H9 (cell line): ENCODE data around the gene CDR2. TPM values are rescaled to one million over a fixed set of nuclear protein-coding genes. Genes with fewer than 3 reads are reported as not detected.
A peak's percentile ranks its signal among the peaks of the same experiment; 100 is the strongest.

Experiments used
- DNase-seq: peaks from one replicate; pipeline ENCODE4 v3.0.0-alpha.2; 2017
- H2AFZ ChIP-seq: one replicate; pipeline ENCODE4 v1.6.1; 2013; ENCODE audit warnings: mild to moderate bottlenecking, low read length, control low read depth, moderate library complexity
- H2AK5ac ChIP-seq: 2 replicates; pipeline ENCODE4 v1.6.1; 2013; ENCODE audit warnings: low read length, control low read depth, mixed read lengths; ENCODE audit not compliant: insufficient read length
- H2BK120ac ChIP-seq: one replicate; pipeline ENCODE4 v1.6.1; 2013; ENCODE audit warnings: low read depth, mild to moderate bottlenecking, low read length, control low read depth, inconsistent platforms; ENCODE audit not compliant: poor library complexity, severe bottlenecking
- H2BK12ac ChIP-seq: 2 replicates; pipeline ENCODE4 v1.6.1; 2013; ENCODE audit warnings: low read length, control low read depth, mixed read lengths, low read depth; ENCODE audit not compliant: insufficient read length
- H2BK15ac ChIP-seq: 2 replicates; pipeline ENCODE4 v1.6.1; 2013; ENCODE audit warnings: low read depth, low read length, control low read depth
- H2BK20ac ChIP-seq: one replicate; pipeline ENCODE4 v1.6.1; 2013; ENCODE audit warnings: low read depth, mild to moderate bottlenecking, low read length, control low read depth, inconsistent platforms; ENCODE audit not compliant: poor library complexity, severe bottlenecking
- H2BK5ac ChIP-seq: 2 replicates; pipeline ENCODE4 v1.6.1; 2013; ENCODE audit warnings: low read length, control low read depth, mixed read lengths; ENCODE audit not compliant: insufficient read length
- H3K14ac ChIP-seq: 2 replicates; pipeline ENCODE4 v1.6.1; 2013; ENCODE audit warnings: low read length, control low read depth; ENCODE audit not compliant: insufficient read depth
- H3K18ac ChIP-seq: 2 replicates; pipeline ENCODE4 v1.6.1; 2013; ENCODE audit warnings: low read depth, mild to moderate bottlenecking, mixed read lengths, low read length, control low read depth; ENCODE audit not compliant: insufficient read length
- H3K23ac ChIP-seq: 2 replicates; pipeline ENCODE4 v1.6.1; 2013; ENCODE audit warnings: low read length, control low read depth, mixed read lengths, low read depth; ENCODE audit not compliant: insufficient read length
- H3K23me2 ChIP-seq: 2 replicates; pipeline ENCODE4 v1.6.1; 2013; ENCODE audit warnings: low read depth, mild to moderate bottlenecking, mixed read lengths, low read length, control low read depth; ENCODE audit not compliant: insufficient read length, poor library complexity, severe bottlenecking
- H3K27ac ChIP-seq: 2 replicates; pipeline ENCODE4 v1.5.1; 2013; ENCODE audit warnings: low read length, control low read depth, mixed read lengths, low read depth; ENCODE audit not compliant: insufficient read length
- H3K27me3 ChIP-seq: 2 replicates; pipeline ENCODE4 v1.6.1; 2013; ENCODE audit warnings: low read length, control low read depth, inconsistent platforms; ENCODE audit not compliant: insufficient read depth
- H3K4ac ChIP-seq: 2 replicates; pipeline ENCODE4 v1.6.1; 2013; ENCODE audit warnings: low read depth, mild to moderate bottlenecking, control low read depth, inconsistent platforms, low read length, moderate library complexity
- H3K4me1 ChIP-seq: 2 replicates; pipeline ENCODE4 v1.6.1; 2013; ENCODE audit warnings: low read length, control low read depth, inconsistent platforms; ENCODE audit not compliant: insufficient read depth
- H3K4me2 ChIP-seq: 2 replicates; pipeline ENCODE4 v1.6.1; 2013; ENCODE audit warnings: low read length, control low read depth, mixed read lengths; ENCODE audit not compliant: insufficient read length, insufficient read depth
- H3K56ac ChIP-seq: 2 replicates; pipeline ENCODE4 v1.6.1; 2013; ENCODE audit warnings: low read depth, mild to moderate bottlenecking, mixed read lengths, low read length, control low read depth; ENCODE audit not compliant: insufficient read length
- H3K79me1 ChIP-seq: 2 replicates; pipeline ENCODE4 v1.6.1; 2013; ENCODE audit warnings: low read depth, mild to moderate bottlenecking, moderate library complexity, low read length, control low read depth, inconsistent platforms; ENCODE audit not compliant: insufficient read depth, poor library complexity, severe bottlenecking
- H3K79me2 ChIP-seq: 2 replicates; pipeline ENCODE4 v1.6.1; 2013; ENCODE audit warnings: low read length, control low read depth, inconsistent platforms; ENCODE audit not compliant: insufficient read depth
- H3K9ac ChIP-seq: 2 replicates; pipeline ENCODE4 v1.6.1; 2013; ENCODE audit warnings: low read length, control low read depth, mixed read lengths; ENCODE audit not compliant: insufficient read length; ENCODE audit errors: extremely low read depth
- H3K9me3 ChIP-seq: one replicate; pipeline ENCODE4 v1.6.1; 2013; ENCODE audit warnings: low read depth, low read length, inconsistent platforms; ENCODE audit not compliant: control insufficient read depth
- H3T11ph ChIP-seq: one replicate; pipeline ENCODE4 v1.6.1; 2013; ENCODE audit warnings: mild to moderate bottlenecking, low read length, control low read depth, inconsistent platforms
- H4K20me1 ChIP-seq: one replicate; pipeline ENCODE4 v1.6.1; 2013; ENCODE audit not compliant: control insufficient read depth, insufficient read length, insufficient read depth
- H4K5ac ChIP-seq: 2 replicates; pipeline ENCODE4 v1.6.1; 2013; ENCODE audit warnings: low read depth, mild to moderate bottlenecking, mixed read lengths, low read length, control low read depth; ENCODE audit not compliant: insufficient read length
- H4K8ac ChIP-seq: replicated peaks from 2 replicates; pipeline ENCODE4 v1.6.1; 2013; ENCODE audit warnings: low read length, control low read depth, mixed read lengths, low read depth; ENCODE audit not compliant: insufficient read length
- H4K91ac ChIP-seq: 2 replicates; pipeline ENCODE4 v1.6.1; 2013; ENCODE audit warnings: low read depth, mild to moderate bottlenecking, moderate library complexity, mixed read lengths, low read length, control low read depth; ENCODE audit not compliant: insufficient read length
- H3K27ac Mint-ChIP-seq, 3 experiments: 2 replicates in 2 of 3; 3 replicates in 1 of 3; pipeline ENCODE4 v1.8.0; 2020 to 2021; ENCODE audit warnings: mixed read lengths in 3 of 3, mild to moderate bottlenecking in 1 of 3, moderate library complexity in 1 of 3
- H3K27me3 Mint-ChIP-seq: 2 replicates; pipeline ENCODE4 v1.8.0; 2021; ENCODE audit warnings: low read depth, mild to moderate bottlenecking, moderate library complexity, mixed read lengths
- H3K36me3 Mint-ChIP-seq, 3 experiments: 2 replicates in 2 of 3; 3 replicates in 1 of 3; pipeline ENCODE4 v1.8.0; 2020 to 2021; ENCODE audit warnings: low read depth in 3 of 3, mixed read lengths in 3 of 3; ENCODE audit not compliant: insufficient read depth in 1 of 3
- H3K4me1 Mint-ChIP-seq, 2 experiments: 2 replicates each; pipeline ENCODE4 v1.8.0; 2020; ENCODE audit warnings: mixed read lengths in 2 of 2
- H3K4me3 Mint-ChIP-seq, 2 experiments: 2 replicates in 1 of 2; 3 replicates in 1 of 2; pipeline ENCODE4 v1.8.0; 2020 to 2021; ENCODE audit warnings: mild to moderate bottlenecking in 2 of 2, mixed read lengths in 2 of 2, moderate library complexity in 1 of 2
- H3K9me3 Mint-ChIP-seq, 2 experiments: 2 replicates in 1 of 2; 3 replicates in 1 of 2; pipeline ENCODE4 v1.8.0; 2020; ENCODE audit warnings: mild to moderate bottlenecking in 2 of 2, mixed read lengths in 2 of 2, moderate library complexity in 1 of 2
- WGBS: extraction: QIAGEN DNeasy Blood & Tissue Kit; methylation state at CpG from one replicate; pipeline ENCODE4 v1.1.7; 2013; ENCODE audit warnings: missing lambda C conversion rate, low lambda C conversion rate, mixed read lengths; ENCODE audit not compliant: insufficient read length; ENCODE audit errors: extremely low coverage; 5-methylcytosine and 5-hydroxymethylcytosine counted together
- total RNA-seq: library from RNA; stranded (reverse); gene quantifications from 2 replicates; pipeline ENCODE4 v1.2.1, GENCODE V29; 2021
- TF ChIP-seq, protein P1 (sequence below): fragments of 200-600 bp; sonication (generic); conservative IDR thresholded peaks from 3 replicates; pipeline ENCODE4 v1.8.0; 2021; ENCODE audit warnings: antibody characterized with exemption, mild to moderate bottlenecking

Gene CDR2
- total RNA-seq, 1 experiment from 2014 or later: 33.4 TPM

DNA sequence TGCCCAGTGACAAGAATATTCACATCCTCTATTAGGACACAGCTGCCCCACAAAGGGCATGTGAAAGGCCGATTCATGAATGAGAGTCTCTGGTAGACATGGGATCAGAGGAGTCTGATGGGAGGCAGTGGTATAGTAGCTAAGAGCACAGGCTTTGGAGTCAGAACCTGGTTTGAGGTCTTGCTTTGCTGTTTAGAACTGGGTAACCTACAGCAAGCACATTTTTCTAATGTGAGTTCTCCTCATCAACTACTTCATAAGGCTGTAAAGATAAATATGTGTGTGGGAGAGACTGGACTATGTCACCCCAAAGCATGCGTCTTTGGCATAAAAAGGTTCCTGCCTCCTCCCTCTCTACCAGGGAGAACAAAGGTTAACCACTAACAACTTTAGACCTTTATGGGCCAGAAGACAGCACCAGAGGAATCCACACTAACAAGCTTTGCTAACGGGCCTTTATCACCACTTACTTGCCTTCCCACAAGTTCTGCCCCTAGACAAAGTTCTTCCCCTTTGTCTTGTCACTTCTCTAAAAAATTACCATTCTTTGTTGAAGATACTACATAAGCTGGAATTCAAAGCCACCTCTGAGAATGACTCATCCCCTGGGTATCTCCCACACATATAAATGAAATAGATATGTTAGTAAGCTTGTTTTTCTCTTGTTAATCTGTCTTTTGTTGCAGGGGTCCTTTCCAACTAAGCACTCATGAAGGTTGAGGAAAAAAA is 21.1 kb downstream of the CDR2 start:
- H4K91ac ChIP-seq: no peak overlapping the region
- no peak for DNase-seq
- Mint-ChIP-seq H3K27ac (peak overlapping the region; percentile 86 to 93 (median 87); a peak in 5 of 7 replicates), H3K9me3 (peaks cover 0 to 4% of the 10 kb centered on the region in 2 experiments; a peak in 1 of 5 replicates), H3K36me3 (peaks cover 33 to 49% (median 47%) of the 10 kb centered on the region in 3 experiments), H3K4me3 (no peak overlapping the region; a peak in 1 of 5 replicates), H3K4me1 (peaks cover 24 to 28% of the 10 kb centered on the region in 2 experiments), H3K27me3 (no peaks in the 10 kb centered on the region)
- H3K14ac ChIP-seq: no peak overlapping the region
- no peaks in the 10 kb centered on the region for H3K23me2 ChIP-seq
- no peak overlapping the region for H2AK5ac ChIP-seq
- H2BK12ac ChIP-seq: no peak overlapping the region
- no peak overlapping the region for H3K56ac ChIP-seq
- H4K5ac ChIP-seq: no peak overlapping the region
- no peaks in the 10 kb centered on the region for H3K27me3 ChIP-seq
- peak overlapping the region; percentile 62 for H3K27ac ChIP-seq
- H3K9me3 ChIP-seq: no peaks in the 10 kb centered on the region
- no CpG with 5 or more reads among the region's 3 CpGs for WGBS
- TF ChIP-seq, protein P1, sequence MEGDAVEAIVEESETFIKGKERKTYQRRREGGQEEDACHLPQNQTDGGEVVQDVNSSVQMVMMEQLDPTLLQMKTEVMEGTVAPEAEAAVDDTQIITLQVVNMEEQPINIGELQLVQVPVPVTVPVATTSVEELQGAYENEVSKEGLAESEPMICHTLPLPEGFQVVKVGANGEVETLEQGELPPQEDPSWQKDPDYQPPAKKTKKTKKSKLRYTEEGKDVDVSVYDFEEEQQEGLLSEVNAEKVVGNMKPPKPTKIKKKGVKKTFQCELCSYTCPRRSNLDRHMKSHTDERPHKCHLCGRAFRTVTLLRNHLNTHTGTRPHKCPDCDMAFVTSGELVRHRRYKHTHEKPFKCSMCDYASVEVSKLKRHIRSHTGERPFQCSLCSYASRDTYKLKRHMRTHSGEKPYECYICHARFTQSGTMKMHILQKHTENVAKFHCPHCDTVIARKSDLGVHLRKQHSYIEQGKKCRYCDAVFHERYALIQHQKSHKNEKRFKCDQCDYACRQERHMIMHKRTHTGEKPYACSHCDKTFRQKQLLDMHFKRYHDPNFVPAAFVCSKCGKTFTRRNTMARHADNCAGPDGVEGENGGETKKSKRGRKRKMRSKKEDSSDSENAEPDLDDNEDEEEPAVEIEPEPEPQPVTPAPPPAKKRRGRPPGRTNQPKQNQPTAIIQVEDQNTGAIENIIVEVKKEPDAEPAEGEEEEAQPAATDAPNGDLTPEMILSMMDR: no peak
- no peak overlapping the region for H2AFZ ChIP-seq
- H3K79me1 ChIP-seq: no peaks in the 10 kb centered on the region
- H4K20me1 ChIP-seq: no peaks in the 10 kb centered on the region
- no peak overlapping the region for H2BK120ac ChIP-seq
- H3K23ac ChIP-seq: no peak overlapping the region
- no peak overlapping the region for H3K4me2 ChIP-seq
- no peak overlapping the region for H3K18ac ChIP-seq
- no peak overlapping the region for H2BK15ac ChIP-seq
- 0 out of 2 replicates have a peak, but pooled peaks cover 2% of the 10 kb centered on the region for H3K79me2 ChIP-seq
- peaks cover 10% of the 10 kb centered on the region; the same call in 1 of the 2 replicates for H3K4me1 ChIP-seq
- H3K4ac ChIP-seq: no peak overlapping the region
- H4K8ac ChIP-seq: no peak overlapping the region
- H3K9ac ChIP-seq: no peak overlapping the region
- H2BK20ac ChIP-seq: no peak overlapping the region
- no peak overlapping the region for H2BK5ac ChIP-seq
- H3T11ph ChIP-seq: no peak overlapping the region
